B cell (primary cell): ENCODE measurements around the gene CNTNAP4. TPM values are rescaled to one million over a fixed set of nuclear protein-coding genes. Genes with fewer than 3 reads are reported as not detected.

ENCODE experiments used
- ATAC-seq: fragments of 200-7000 bp; cut with Tn5 transposase; one replicate; pipeline ENCODE4 v1.10.0; 2021; ENCODE audit warnings: low read depth, mild to moderate bottlenecking, moderate number of reproducible peaks, moderate library complexity
- CTCF ChIA-PET: fragments of 350-600 bp; sonication (Branson Sonifier 250); formaldehyde crosslinking; loops from one replicate; lab custom pipeline; 2021; ENCODE audit warnings: antibody characterized with exemption, inconsistent platforms; lab: Charles Lee
- POLR2A ChIA-PET: fragments of 350-600 bp; sonication (Branson Sonifier 250); formaldehyde crosslinking; loops from one replicate; lab custom pipeline; 2021; ENCODE audit warnings: antibody characterized with exemption; lab: Charles Lee
- DNase-seq: peaks from one replicate; pipeline ENCODE4 v3.0.0; 2013
- H2AFZ ChIP-seq: 2 replicates; pipeline ENCODE4 v1.6.1; 2012; ENCODE audit warnings: mild to moderate bottlenecking, low read depth, low read length; ENCODE audit not compliant: insufficient read depth, poor library complexity, severe bottlenecking
- H3K27ac ChIP-seq, 2 donors: 1 replicate in 1 of 2; 2 replicates in 1 of 2; pipeline ENCODE4 v1.5.1; 2012 to 2013; ENCODE audit warnings: low read length in 2 of 2, mild to moderate bottlenecking in 2 of 2, moderate library complexity in 1 of 2
- H3K27me3 ChIP-seq, 4 experiments: fragments of 200-600 bp in 1 of 4; sonication (generic) in 1 of 4; replicated peaks in 1 of 4; 1 replicate in 2 of 4; 2 replicates in 2 of 4; pipeline versions ENCODE4 v1.6.1 to v1.7.0; 2013 to 2016; ENCODE audit warnings: low read length in 3 of 4, mild to moderate bottlenecking in 2 of 4, mixed read lengths in 1 of 4, moderate library complexity in 1 of 4; ENCODE audit not compliant: insufficient read depth in 4 of 4, control insufficient read depth in 3 of 4; ENCODE audit errors: control extremely low read depth in 1 of 4
- H3K36me3 ChIP-seq, 2 experiments: replicated peaks in 1 of 2; 1 replicate in 1 of 2; 2 replicates in 1 of 2; pipeline versions ENCODE4 v1.6.1 to v1.7.1; 2013; ENCODE audit warnings: low read length in 1 of 2; ENCODE audit not compliant: insufficient read depth in 2 of 2, control insufficient read depth in 1 of 2; ENCODE audit errors: control extremely low read depth in 1 of 2, extremely low read depth in 1 of 2
- H3K4me1 ChIP-seq, 2 donors: fragments of 200-600 bp in 1 of 2; sonication (generic) in 1 of 2; 1 replicate in 1 of 2; 2 replicates in 1 of 2; pipeline versions ENCODE4 v1.5.1 to v1.6.1; 2013 to 2017; ENCODE audit warnings: low read length in 2 of 2; ENCODE audit not compliant: control insufficient read depth in 2 of 2, insufficient read depth in 2 of 2
- H3K4me2 ChIP-seq: replicated peaks from 2 replicates; pipeline ENCODE3; 2012; ENCODE audit warnings: mild to moderate bottlenecking, low read depth, low read length; ENCODE audit not compliant: poor library complexity, severe bottlenecking
- H3K4me3 ChIP-seq, 5 experiments: fragments of 200-600 bp in 1 of 5; sonication (generic) in 1 of 5; 1 replicate in 3 of 5; 2 replicates in 2 of 5; pipeline versions ENCODE4 v1.5.1 to v1.7.0; 2011 to 2016; ENCODE audit warnings: low read length in 4 of 5, mild to moderate bottlenecking in 4 of 5, low read depth in 2 of 5, control low read depth in 1 of 5, moderate library complexity in 1 of 5; ENCODE audit not compliant: insufficient read depth in 1 of 5; ENCODE audit errors: control extremely low read depth in 1 of 5, extremely low read depth in 1 of 5
- H3K79me2 ChIP-seq: fragments of 200-600 bp; sonication (generic); one replicate; pipeline ENCODE4 v1.6.0; 2016; ENCODE audit warnings: low read length; ENCODE audit not compliant: control insufficient read depth, insufficient read depth
- H3K9ac ChIP-seq: fragments of 200-600 bp; sonication (generic); 2 replicates; pipeline ENCODE4 v1.6.1; 2017; ENCODE audit warnings: mild to moderate bottlenecking, low read length, moderate library complexity
- H3K9me3 ChIP-seq, 3 donors: one replicate each; pipeline versions ENCODE4 v1.6.1 to v1.7.1; 2013; ENCODE audit warnings: low read length in 2 of 3; ENCODE audit not compliant: control insufficient read depth in 2 of 3, insufficient read depth in 1 of 3; ENCODE audit errors: control extremely low read depth in 1 of 3
- H4K20me1 ChIP-seq: 2 replicates; pipeline ENCODE4 v1.6.0; 2012; ENCODE audit warnings: mild to moderate bottlenecking, low read length; ENCODE audit not compliant: insufficient read depth, control insufficient read depth, poor library complexity, severe bottlenecking
- H3K27ac Mint-ChIP-seq: one replicate; pipeline ENCODE4 v1.8.0; 2021; ENCODE audit warnings: mixed read lengths
- H3K27me3 Mint-ChIP-seq: one replicate; pipeline ENCODE4 v1.8.0; 2021; ENCODE audit warnings: mixed read lengths
- H3K4me1 Mint-ChIP-seq: one replicate; pipeline ENCODE4 v1.8.0; 2021; ENCODE audit warnings: mixed read lengths
- H3K4me3 Mint-ChIP-seq: one replicate; pipeline ENCODE4 v1.8.0; 2021; ENCODE audit warnings: mixed read lengths
- H3K9me3 Mint-ChIP-seq: one replicate; pipeline ENCODE4 v1.8.0; 2022; ENCODE audit warnings: mixed read lengths; ENCODE audit not compliant: insufficient read depth
- EZH2 ChIP-seq: IDR thresholded peaks from 2 replicates; pipeline ENCODE4 v1.6.1; 2012; ENCODE audit warnings: borderline replicate concordance, low read depth, mild to moderate bottlenecking, moderate library complexity, low read length; ENCODE audit not compliant: insufficient read depth, poor library complexity, severe bottlenecking
- WGBS: methylation state at CpG from one replicate; pipeline ENCODE4 v1.1.5; 2013; ENCODE audit warnings: missing lambda C conversion rate; ENCODE audit not compliant: insufficient coverage; 5-methylcytosine and 5-hydroxymethylcytosine counted together
- intact Hi-C: fragments of 100-400 bp; cut with micrococcal nuclease; formaldehyde crosslinking; loops from one replicate; pipeline ENCODE4 v1.10.0; 2022
- polyA plus RNA-seq: library from polyadenylated mRNA; depleted of rRNA; stranded (reverse); fragments of >200 nt; gene quantifications from 2 replicates; pipeline ENCODE4 v1.2.3, GENCODE V29; 2012
- total RNA-seq, 2 donors: library from RNA; stranded (reverse); fragments of 120-200 nt in 1 of 2; gene quantifications; 1 replicate in 1 of 2; 2 replicates in 1 of 2; pipeline versions ENCODE4 v1.2.3 to v1.2.4, GENCODE V29; 2013 to 2022
- TF ChIP-seq, protein P1 (sequence below): fragments of 200-600 bp; IDR thresholded peaks from one replicate; pipeline ENCODE4 v1.8.0; 2022; ENCODE audit warnings: antibody characterized with exemption, mild to moderate bottlenecking

Gene CNTNAP4
- total and polyA plus RNA-seq, 2 donors (not counting 1 experiment from before 2014, with no cell fraction given) = 0.06 TPM; not detected in 1

DNA sequence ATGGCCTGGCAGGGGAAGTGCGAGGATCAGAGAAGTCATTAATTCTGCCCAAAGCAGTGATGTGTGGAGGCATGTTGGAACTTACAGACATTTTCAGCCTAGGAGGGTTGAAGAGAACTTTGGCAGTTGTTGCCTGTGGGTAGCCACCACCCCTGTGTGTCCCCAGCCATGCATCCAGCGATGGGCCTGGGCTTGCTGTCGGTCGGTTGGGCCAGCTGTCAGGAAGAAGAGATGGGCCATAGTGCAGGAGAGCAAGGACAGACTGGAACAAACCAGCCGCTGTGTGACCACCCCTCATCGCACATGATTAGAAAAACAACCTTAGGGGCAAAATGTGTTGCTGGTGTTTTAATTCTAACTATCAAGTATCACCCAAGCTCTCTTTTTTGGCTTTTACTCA is 173.7 kb downstream of the CNTNAP4 start:
- no peaks in the 10 kb centered on the region for H3K4me1 ChIP-seq
- no peaks in the 10 kb centered on the region for H3K36me3 ChIP-seq
- no peaks in the 10 kb centered on the region for H3K79me2 ChIP-seq
- no peak for TF ChIP-seq EZH2
- TF ChIP-seq, protein P1, sequence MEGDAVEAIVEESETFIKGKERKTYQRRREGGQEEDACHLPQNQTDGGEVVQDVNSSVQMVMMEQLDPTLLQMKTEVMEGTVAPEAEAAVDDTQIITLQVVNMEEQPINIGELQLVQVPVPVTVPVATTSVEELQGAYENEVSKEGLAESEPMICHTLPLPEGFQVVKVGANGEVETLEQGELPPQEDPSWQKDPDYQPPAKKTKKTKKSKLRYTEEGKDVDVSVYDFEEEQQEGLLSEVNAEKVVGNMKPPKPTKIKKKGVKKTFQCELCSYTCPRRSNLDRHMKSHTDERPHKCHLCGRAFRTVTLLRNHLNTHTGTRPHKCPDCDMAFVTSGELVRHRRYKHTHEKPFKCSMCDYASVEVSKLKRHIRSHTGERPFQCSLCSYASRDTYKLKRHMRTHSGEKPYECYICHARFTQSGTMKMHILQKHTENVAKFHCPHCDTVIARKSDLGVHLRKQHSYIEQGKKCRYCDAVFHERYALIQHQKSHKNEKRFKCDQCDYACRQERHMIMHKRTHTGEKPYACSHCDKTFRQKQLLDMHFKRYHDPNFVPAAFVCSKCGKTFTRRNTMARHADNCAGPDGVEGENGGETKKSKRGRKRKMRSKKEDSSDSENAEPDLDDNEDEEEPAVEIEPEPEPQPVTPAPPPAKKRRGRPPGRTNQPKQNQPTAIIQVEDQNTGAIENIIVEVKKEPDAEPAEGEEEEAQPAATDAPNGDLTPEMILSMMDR = no peak
- no peaks in the 10 kb centered on the region for H4K20me1 ChIP-seq
- H3K4me3 ChIP-seq = no peak overlapping the region
- no peak overlapping the region for H3K4me2 ChIP-seq
- H2AFZ ChIP-seq = no peak overlapping the region
- H3K27ac ChIP-seq = no peak overlapping the region
- POLR2A ChIA-PET = no interaction called here
- no peak overlapping the region for H3K4me3 Mint-ChIP-seq
- H3K27me3 Mint-ChIP-seq = no peaks in the 10 kb centered on the region
- ATAC-seq (no peak), DNase-seq (no peak)
- no peaks in the 10 kb centered on the region for H3K27me3 ChIP-seq
- CTCF ChIA-PET = no interaction called here
- no peaks in the 10 kb centered on the region for H3K9me3 ChIP-seq
- H3K27ac Mint-ChIP-seq = no peak overlapping the region
- H3K4me1 Mint-ChIP-seq = no peaks in the 10 kb centered on the region
- no peak overlapping the region for H3K9ac ChIP-seq
- WGBS = 90% methylated on average over 2 of the region's 6 CpGs
- intact Hi-C loops = no loop called here
- no peaks in the 10 kb centered on the region for H3K9me3 Mint-ChIP-seq

DNA sequence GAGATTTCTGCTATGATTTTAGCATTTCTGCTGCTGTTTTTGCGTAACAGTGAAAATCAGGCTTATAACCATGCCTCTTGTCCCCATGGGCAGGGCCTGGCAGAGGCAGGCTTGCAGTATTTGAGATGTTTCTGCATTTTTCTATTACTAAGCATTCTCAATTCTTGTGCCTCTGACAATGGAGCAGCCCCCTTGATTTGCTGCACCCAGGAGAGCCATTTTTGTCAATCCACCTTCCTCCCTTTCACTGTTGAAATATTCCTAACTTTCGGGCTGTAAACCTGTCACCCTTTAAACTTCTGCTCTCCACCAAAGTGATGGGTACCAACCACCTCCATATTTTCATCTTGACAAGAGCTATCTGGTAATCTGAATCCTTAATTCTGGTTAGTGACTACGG is 178.1 kb downstream of the CNTNAP4 start:
- no peak for ATAC-seq
- intact Hi-C loops = no loop called here
- Histone ChIP-seq H3K4me2 (no peak overlapping the region), H3K79me2 (no peaks in the 10 kb centered on the region), H3K9ac (no peak overlapping the region), H2AFZ (no peak overlapping the region), H3K4me1 (no peaks in the 10 kb centered on the region), H3K9me3 (no peaks in the 10 kb centered on the region), H3K27me3 (no peaks in the 10 kb centered on the region), H4K20me1 (no peaks in the 10 kb centered on the region), H3K36me3 (no peaks in the 10 kb centered on the region), H3K27ac (no peak overlapping the region), H3K4me3 (no peak overlapping the region)
- WGBS = 73% methylated on average over 2 of the region's 3 CpGs
- Mint-ChIP-seq H3K27me3 (no peaks in the 10 kb centered on the region), H3K9me3 (no peaks in the 10 kb centered on the region), H3K27ac (no peak overlapping the region), H3K4me1 (no peaks in the 10 kb centered on the region), H3K4me3 (no peak overlapping the region)
- DNase-seq = no peak
- POLR2A ChIA-PET = no interaction called here
- CTCF ChIA-PET = interaction anchor here (1.2 kb wide), 1 partner anchor 9 kb away, joined by 3 read pairs; no protein-coding TSS in a partner anchor
- no peak for TF ChIP-seq EZH2
- TF ChIP-seq, protein P1 = no peak
